GM21515 (cell line): ENCODE results near the gene TREX2.

Source experiments
- ATAC-seq: cut with Tn5 transposase; IDR thresholded peaks from one replicate; pipeline ENCODE4 v1.9.1; 2021; ENCODE audit not compliant: unreplicated experiment

Gene TREX2

GRCh38 chrX:153445856-153446635 lies at the start of gene TREX2:
Gene TREX2 (minus strand): TSS chrX:153446056. CDS start chrX:153445430, 626 bp downstream.
- no peak for ATAC-seq

- no peak for ATAC-seq
Observed at GRCh38 chrX:153495362-153495751, 49.5 kb upstream of the TREX2 start.

DNA sequence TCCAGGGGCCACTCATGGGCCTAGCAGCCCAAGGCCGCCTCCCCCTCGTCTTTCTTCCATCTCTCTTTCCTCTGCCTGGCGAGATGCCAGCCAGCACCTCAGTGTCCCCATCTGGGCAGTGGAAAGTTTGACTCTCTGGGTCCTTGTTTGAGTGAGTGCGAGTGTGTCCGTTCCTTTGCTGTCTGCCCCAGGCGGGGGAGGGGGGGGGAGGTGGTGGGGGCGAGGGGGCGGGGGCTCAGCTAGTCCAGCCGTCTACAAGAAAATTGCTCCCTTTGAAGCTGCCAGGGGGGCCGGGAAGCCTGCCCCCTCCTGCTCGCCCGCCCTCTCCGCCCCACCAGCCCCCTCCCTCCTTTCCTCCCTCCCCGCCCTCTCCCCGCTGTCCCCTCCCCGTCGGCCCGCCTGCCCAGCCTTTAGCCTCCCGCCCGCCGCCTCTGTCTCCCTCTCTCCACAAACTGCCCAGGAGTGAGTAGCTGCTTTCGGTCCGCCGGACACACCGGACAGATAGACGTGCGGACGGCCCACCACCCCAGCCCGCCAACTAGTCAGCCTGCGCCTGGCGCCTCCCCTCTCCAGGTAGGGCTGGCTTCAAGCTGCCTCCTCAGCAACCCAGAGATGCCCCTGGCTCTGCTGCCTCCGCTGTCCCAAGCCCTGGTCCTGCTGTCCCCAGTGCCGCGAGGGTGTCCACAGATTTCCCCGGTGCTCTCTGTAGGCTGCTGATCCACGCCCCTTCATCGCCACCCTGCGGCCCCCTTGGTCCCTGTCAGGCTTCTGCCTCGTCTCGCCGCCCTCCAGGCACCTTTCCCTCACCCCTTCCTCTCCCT lies 48.9 kb upstream of the TREX2 start, which contains the start of gene BGN:
Gene BGN, plus strand, starts transcription at position 440 of the 821 bp plus-strand sequence. CDS start 9,652 bp downstream, outside the sequence.
- ATAC-seq = no peak

- ATAC-seq = no peak
Observed at GRCh38 chrX:153494061-153494460, 48.2 kb upstream of the TREX2 start.

GRCh38 chrX:153493085-153493484 lies 47.2 kb upstream of the TREX2 start:
- ATAC-seq = no peak

- ATAC-seq = no peak
Observed at GRCh38 chrX:153492543-153492942, 46.7 kb upstream of the TREX2 start.

DNA sequence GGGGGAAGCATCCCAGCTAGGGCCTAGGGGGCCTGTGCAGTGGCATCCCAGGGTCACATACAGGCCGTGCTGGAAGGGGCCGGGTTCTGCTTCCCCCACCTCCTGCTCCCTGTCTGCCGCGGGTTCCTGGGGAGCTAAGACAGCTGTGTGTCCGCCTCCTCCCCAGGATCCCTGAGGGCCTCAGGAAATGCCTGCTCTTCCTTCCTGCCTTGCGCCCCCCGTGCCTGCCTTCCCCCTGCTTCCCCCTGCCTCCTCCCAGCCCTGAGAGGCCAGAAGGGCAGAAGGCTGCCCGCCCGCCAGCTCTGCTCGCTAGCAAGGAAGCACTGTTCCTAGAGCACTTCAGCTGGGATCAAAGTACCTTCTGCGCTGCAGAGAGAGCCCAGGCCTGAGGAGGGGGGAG lies 46.1 kb upstream of the TREX2 start:
- ATAC-seq = no peak

- no peak for ATAC-seq
Observed at GRCh38 chrX:153491351-153491914, 45.6 kb upstream of the TREX2 start.

DNA sequence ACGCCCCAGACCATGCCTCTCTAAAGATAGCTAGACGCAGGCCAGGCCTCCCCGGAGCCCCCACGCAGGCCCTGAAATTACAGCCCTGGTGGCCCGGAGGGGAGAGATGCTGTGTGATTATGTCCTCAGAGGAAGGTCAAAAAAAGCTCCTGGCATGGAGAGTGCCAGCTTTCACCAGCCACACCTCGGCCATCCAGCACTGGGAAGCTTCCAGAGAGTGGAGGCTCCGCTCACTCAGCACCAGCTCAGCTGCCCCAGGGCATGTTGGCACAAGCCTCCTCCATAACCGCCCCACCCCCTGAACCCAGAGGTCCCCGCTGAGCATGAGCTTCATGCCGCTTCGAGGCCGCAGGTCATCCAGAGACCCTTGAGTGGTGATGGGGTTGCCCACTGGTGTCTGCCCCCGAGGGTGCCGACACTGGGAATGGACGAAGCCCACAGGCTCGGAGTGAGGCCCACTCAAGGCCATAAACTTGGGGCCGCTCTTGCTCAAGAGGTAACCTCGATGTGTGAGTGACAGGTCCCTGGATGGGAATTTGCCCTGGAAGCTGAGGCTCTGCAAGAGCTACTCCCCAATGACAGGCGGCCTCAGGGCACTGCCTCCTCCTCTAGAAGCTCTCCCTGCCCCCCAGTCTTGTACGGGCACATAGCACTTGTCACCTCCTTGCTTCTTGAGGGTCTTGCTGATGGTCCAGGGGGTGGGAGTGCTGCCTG lies 44.5 kb upstream of the TREX2 start:
- no peak for ATAC-seq

DNA sequence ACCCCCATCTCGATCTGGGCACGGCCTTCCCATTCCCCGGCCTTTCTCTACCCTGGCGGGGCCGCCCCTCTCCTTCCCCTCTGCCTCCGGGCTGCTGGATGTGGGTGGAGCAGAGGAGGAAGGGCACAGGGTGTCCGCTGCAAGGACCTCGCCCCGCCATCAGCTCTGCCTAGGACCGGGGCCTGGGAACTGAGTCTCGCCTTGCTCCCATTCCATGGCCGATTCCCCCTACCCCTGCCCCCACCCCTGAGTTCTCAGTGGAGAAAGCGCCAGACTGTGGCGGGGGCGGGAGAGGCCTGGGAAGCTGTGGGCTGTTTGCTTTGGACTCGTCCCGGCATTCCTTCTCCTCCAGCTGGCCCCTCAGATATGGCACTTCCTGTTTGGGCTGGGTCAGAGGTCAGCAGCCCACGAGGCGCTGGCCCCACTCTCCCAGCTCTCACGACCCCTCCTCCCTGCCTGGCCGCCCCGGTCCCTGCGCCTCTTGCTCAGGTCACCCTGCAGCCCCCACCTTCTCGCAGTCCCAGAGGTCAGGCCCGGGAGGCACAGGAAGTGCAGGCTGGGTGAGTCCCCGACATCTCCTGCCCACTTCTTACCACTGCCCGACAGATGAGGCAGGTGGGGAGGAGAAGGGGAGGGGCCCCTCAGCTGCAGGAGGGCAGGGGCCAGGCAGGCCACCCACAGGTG lies 42.5 kb upstream of the TREX2 start:
- ATAC-seq = no peak

GRCh38 chrX:153487590-153488071 lies 41.8 kb upstream of the TREX2 start:
- no peak for ATAC-seq

- ATAC-seq = no peak
Observed at GRCh38 chrX:153486171-153486570, 40.3 kb upstream of the TREX2 start.

DNA sequence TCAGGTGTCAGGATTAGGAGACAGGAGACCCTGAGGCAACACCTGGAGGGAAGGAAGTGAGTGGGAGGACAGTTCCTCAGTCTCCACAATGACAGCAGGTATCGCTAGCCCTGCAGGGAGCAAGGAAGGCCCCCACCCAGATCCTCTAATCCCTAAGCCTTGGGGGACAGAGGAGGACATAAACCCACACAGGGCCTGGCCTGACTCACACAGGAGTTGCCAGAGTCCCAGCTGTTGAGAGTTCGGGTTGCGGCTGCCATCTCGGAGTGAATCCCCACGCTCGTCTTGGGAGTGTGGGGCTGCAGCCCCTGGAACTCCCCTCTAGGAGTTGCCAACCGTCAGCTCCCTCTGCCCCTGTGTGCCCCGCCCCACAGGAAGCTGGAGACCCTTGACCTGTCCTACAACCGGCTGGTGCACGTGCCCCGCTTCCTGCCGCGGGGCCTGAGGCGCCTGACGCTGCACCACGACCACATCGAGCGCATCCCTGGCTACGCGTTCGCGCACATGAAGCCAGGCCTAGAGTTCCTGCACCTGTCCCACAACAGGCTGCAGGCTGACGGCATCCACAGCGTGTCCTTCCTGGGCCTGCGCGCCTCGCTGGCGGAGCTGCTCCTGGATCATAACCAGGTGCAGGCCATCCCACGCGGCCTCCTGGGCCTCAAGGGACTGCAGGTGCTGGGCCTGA lies 39.7 kb upstream of the TREX2 start:
- no peak for ATAC-seq

- ATAC-seq = no peak
Observed at GRCh38 chrX:153482376-153483015, 36.6 kb upstream of the TREX2 start.

GRCh38 chrX:153481043-153481442 lies 35.2 kb upstream of the TREX2 start:
- no peak for ATAC-seq

DNA sequence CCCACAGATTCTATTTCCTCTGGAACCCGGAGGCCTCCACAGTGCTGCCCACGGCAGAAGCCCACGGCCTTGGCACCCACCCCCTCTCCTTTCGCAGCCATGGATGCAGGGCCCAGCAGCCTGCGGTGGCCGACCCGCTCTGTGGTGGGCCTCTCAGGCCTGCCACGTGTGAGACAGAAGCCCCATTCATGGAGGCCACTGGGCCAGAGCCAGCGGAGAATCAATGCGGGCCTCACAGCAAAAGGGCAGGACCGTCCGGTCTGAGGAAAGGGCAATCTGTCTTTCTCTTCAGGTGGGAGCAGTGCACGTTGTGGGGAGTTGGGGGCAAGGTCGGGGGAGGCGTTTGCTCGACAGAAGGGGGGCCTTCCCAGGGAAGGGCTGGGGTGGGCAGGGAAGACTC lies 32.9 kb upstream of the TREX2 start:
- no peak for ATAC-seq

DNA sequence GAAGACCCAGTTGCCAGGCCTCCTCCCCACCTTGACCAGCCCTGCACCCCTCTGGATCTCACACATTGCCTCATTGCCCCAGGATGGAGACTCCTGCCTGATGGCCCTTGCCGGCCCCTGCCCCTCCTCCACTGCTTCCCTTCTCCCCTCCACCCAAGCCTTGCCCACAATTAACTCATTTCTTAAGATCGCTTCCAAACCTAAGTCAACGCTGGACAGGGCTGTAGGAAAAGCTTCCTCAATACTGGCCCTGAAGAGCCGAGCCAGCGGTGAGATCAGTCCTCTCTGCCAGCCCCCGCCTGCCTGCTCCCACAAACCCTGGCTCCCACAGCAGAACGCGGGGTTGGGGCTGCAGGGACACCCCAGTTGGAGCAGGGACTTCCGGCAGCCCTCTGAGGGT lies 32.0 kb upstream of the TREX2 start:
- ATAC-seq = no peak

- no peak for ATAC-seq
Observed at GRCh38 chrX:153477364-153477857, 31.6 kb upstream of the TREX2 start.

- no peak for ATAC-seq
Observed at GRCh38 chrX:153476666-153477363, 31.0 kb upstream of the TREX2 start.
